Activated CD4-positive, alpha-beta T cell treated with anti-CD3 and anti-CD28 coated beads for 36 hours (primary cell): ENCODE data around the gene CCSER1. TPM values are rescaled to one million over a fixed set of nuclear protein-coding genes. Genes with fewer than 3 reads are reported as not detected.
"Not testable (repeated sequence)": the region's sequence is repeated elsewhere in the genome, so short reads cannot be mapped to it uniquely, and the experiment has no call there.

Experiments used
- ATAC-seq: fragments of 200-7000 bp; cut with Tn5 transposase; one replicate; pipeline ENCODE4 v1.10.0; 2021; ENCODE audit warnings: mild to moderate bottlenecking, moderate library complexity
- CTCF ChIA-PET: fragments of 350-600 bp; sonication (Branson Sonifier 250); formaldehyde crosslinking; loops from one replicate; lab custom pipeline; 2021; ENCODE audit warnings: antibody characterized with exemption; lab: Charles Lee
- POLR2A ChIA-PET: fragments of 350-600 bp; sonication (Branson Sonifier 250); formaldehyde crosslinking; loops from one replicate; lab custom pipeline; 2021; ENCODE audit warnings: antibody characterized with exemption, inconsistent platforms; lab: Charles Lee
- DNase-seq: peaks from one replicate; pipeline ENCODE4 v3.0.0-alpha.2; 2020
- H3K27ac Mint-ChIP-seq: one replicate; pipeline ENCODE4 v1.8.0; 2021; ENCODE audit warnings: mixed read lengths
- H3K27me3 Mint-ChIP-seq: one replicate; pipeline ENCODE4 v1.8.0; 2021; ENCODE audit warnings: mixed read lengths
- H3K36me3 Mint-ChIP-seq: one replicate; pipeline ENCODE4 v1.8.0; 2021; ENCODE audit warnings: low read depth, mixed read lengths
- H3K4me1 Mint-ChIP-seq: one replicate; pipeline ENCODE4 v1.8.0; 2021; ENCODE audit warnings: mixed read lengths
- H3K4me3 Mint-ChIP-seq: one replicate; pipeline ENCODE4 v1.8.0; 2021; ENCODE audit warnings: mild to moderate bottlenecking, moderate library complexity, mixed read lengths
- H3K9me3 Mint-ChIP-seq: one replicate; pipeline ENCODE4 v1.8.0; 2021; ENCODE audit warnings: low read depth, mixed read lengths
- intact Hi-C, 2 experiments: fragments of 100-400 bp; cut with DNase I in 1 of 2; cut with micrococcal nuclease in 1 of 2; formaldehyde crosslinking; loops; one replicate each; pipeline versions ENCODE4 v1.14.2 to v1.15.1; 2022 to 2024; cut with DNase I, micrococcal nuclease
- total RNA-seq, 2 experiments: library from RNA; stranded (reverse); gene quantifications; one replicate each; pipeline ENCODE4 v1.2.3, GENCODE V29; 2021

Gene CCSER1
- total RNA-seq, 2 experiments from 2014 or later, result 0.14 TPM; not detected in 1

- Mint-ChIP-seq H3K27me3 (no peaks in the 10 kb centered on the region), H3K4me3 (no peak overlapping the region), H3K27ac (no peak overlapping the region), H3K4me1 (no peaks in the 10 kb centered on the region), H3K9me3 (peaks cover 20% of the 10 kb centered on the region), H3K36me3 (no peaks in the 10 kb centered on the region)
- DNase-seq (no peak), ATAC-seq (no peak)
- POLR2A ChIA-PET, result no interaction called here
- CTCF ChIA-PET, result no interaction called here
- intact Hi-C loops, result no loop called here
Measured at GRCh38 chr4:91622925-91623602, 1495.9 kb downstream of the CCSER1 start.

GRCh38 chr4:91623603-91623967 lies 1496.4 kb downstream of the CCSER1 start:
- H3K4me1 Mint-ChIP-seq, ATAC-seq, H3K4me3 Mint-ChIP-seq, DNase-seq, POLR2A ChIA-PET, intact Hi-C loops, CTCF ChIA-PET, H3K27me3 Mint-ChIP-seq, H3K36me3 Mint-ChIP-seq, H3K27ac Mint-ChIP-seq: not testable (repeated sequence)
- peaks cover 16% of the 10 kb centered on the region for H3K9me3 Mint-ChIP-seq

GRCh38 chr4:91630054-91630453 lies 1502.9 kb downstream of the CCSER1 start:
- DNase-seq (no peak), ATAC-seq (no peak)
- ChIA-PET CTCF (no interaction called here), POLR2A (no interaction called here)
- Mint-ChIP-seq H3K4me1 (no peaks in the 10 kb centered on the region), H3K9me3 (peaks cover 20% of the 10 kb centered on the region), H3K27ac (no peak overlapping the region), H3K36me3 (no peaks in the 10 kb centered on the region), H3K27me3 (no peaks in the 10 kb centered on the region), H3K4me3 (no peak overlapping the region)
- intact Hi-C loops, result no loop called here

DNA sequence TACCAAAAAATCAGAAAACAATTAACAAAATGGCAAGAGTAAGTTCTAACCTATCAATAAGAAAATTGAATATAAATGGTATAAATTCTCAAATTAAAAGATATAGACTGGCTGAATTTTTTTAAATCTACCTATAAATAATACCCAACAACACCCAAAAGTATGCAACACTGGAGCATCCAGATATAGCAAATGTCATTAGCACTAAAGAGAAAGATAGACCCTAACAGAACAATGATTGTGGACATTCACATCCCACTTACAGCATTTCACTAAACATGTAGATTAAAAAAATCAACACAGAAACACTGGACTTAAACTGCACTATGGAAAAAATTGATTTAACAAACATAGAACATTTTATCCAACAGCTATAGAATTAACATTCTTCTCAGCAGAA lies 1503.6 kb downstream of the CCSER1 start:
- intact Hi-C loops, result no loop called here
- DNase-seq (no peak), ATAC-seq (no peak)
- Mint-ChIP-seq H3K4me1 (no peaks in the 10 kb centered on the region), H3K9me3 (peaks cover 20% of the 10 kb centered on the region), H3K36me3 (no peaks in the 10 kb centered on the region), H3K27ac (no peak overlapping the region), H3K27me3 (no peaks in the 10 kb centered on the region), H3K4me3 (no peak overlapping the region)
- ChIA-PET POLR2A (no interaction called here), CTCF (no interaction called here)

DNA sequence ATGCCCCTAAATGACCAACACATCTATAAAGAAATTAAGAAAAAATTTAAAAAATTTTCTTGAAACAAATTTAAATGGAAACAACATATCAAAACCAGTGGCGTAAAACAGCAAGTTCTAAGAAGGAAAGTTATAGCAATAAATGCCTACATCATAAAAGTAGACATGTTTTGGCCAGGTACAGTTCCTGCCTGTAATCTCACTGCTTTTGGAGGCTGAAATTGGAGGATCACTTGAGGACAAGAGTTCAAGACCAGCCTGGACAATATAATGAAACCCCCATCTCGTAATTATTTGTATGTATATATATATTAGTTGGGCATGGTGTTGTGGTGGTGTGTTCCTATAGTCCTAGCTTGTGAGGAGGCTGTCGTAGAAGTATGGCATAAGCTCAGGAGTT lies 1504.1 kb downstream of the CCSER1 start:
- Mint-ChIP-seq H3K4me1 (no peaks in the 10 kb centered on the region), H3K36me3 (no peaks in the 10 kb centered on the region), H3K27ac (no peak overlapping the region), H3K4me3 (no peak overlapping the region), H3K27me3 (no peaks in the 10 kb centered on the region), H3K9me3 (peaks cover 22% of the 10 kb centered on the region)
- intact Hi-C loops, result no loop called here
- ChIA-PET CTCF (no interaction called here), POLR2A (no interaction called here)
- DNase-seq (no peak), ATAC-seq (no peak)

DNA sequence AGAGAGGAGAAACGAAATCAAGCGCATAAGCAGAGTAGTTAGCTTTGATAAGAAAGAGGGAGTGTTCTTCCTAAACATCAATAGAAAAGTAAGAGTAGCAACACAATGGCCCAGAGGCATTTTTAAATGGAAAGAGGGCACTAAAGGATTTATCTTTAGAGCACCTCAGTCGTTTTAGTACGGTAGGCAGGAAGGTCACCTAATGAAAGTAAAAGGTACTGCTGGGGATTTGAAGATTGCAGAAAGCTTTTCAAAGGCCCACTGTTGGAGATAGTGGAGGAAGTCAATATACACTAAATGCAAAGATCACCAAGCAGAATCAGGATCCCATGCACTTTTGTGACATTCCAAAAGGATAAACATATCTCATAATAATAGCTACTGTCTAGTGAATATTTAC lies 1508.9 kb downstream of the CCSER1 start:
- H3K4me3 Mint-ChIP-seq, result no peak overlapping the region
- no peaks in the 10 kb centered on the region for H3K36me3 Mint-ChIP-seq
- H3K9me3 Mint-ChIP-seq, result peaks cover 10% of the 10 kb centered on the region
- ATAC-seq (no peak), DNase-seq (no peak)
- no peak overlapping the region for H3K27ac Mint-ChIP-seq
- ChIA-PET POLR2A (no interaction called here), CTCF (no interaction called here)
- no peaks in the 10 kb centered on the region for H3K27me3 Mint-ChIP-seq
- intact Hi-C loops, result no loop called here
- no peaks in the 10 kb centered on the region for H3K4me1 Mint-ChIP-seq

Other genes starting within 250 kb of the CCSER1 start
- under 1 TPM; 0.04 to 0.11 TPM for gene MMRN1, start 232.5 kb upstream of the CCSER1 start, total RNA-seq